Natural killer cell (primary cell): ENCODE measurements around the gene PXDN. TPM values are rescaled to one million over a fixed set of nuclear protein-coding genes. Genes with fewer than 3 reads are reported as not detected.

Experiments
- ATAC-seq, 3 donors: fragments of 150-1000 bp in 2 of 3; fragments of 200-7000 bp in 1 of 3; cut with Tn5 transposase; 1 replicate in 1 of 3; 2 replicates in 2 of 3; pipeline ENCODE4 v1.10.0; 2021; ENCODE audit warnings: mild to moderate bottlenecking in 2 of 3, moderate library complexity in 2 of 3
- DNase-seq, 2 donors: peaks; one replicate each; pipeline versions ENCODE4 v3.0.0 to v3.0.0-alpha.2; 2013 to 2021; ENCODE audit warnings: mixed read lengths in 1 of 2
- H3K27ac ChIP-seq: one replicate; pipeline ENCODE4 v1.5.1; 2013; ENCODE audit warnings: mild to moderate bottlenecking, low read length
- H3K27me3 ChIP-seq: one replicate; pipeline ENCODE4 v1.6.1; 2013; ENCODE audit warnings: low read length; ENCODE audit not compliant: control insufficient read depth, insufficient read depth
- H3K36me3 ChIP-seq: one replicate; pipeline ENCODE4 v1.6.1; 2013; ENCODE audit warnings: low read length; ENCODE audit not compliant: control insufficient read depth, insufficient read depth
- H3K4me1 ChIP-seq: one replicate; pipeline ENCODE4 v1.6.1; 2013; ENCODE audit warnings: low read length; ENCODE audit not compliant: control insufficient read depth, insufficient read depth
- H3K4me3 ChIP-seq: one replicate; pipeline ENCODE4 v1.5.1; 2013; ENCODE audit warnings: low read length
- H3K9me3 ChIP-seq: one replicate; pipeline ENCODE4 v1.6.1; 2013; ENCODE audit warnings: low read length; ENCODE audit not compliant: control insufficient read depth, insufficient read depth
- H3K27ac Mint-ChIP-seq, 2 donors: one replicate each; pipeline ENCODE4 v1.8.0; 2022; ENCODE audit warnings: mild to moderate bottlenecking in 2 of 2, mixed read lengths in 2 of 2, moderate library complexity in 1 of 2
- H3K27me3 Mint-ChIP-seq, 2 donors: one replicate each; pipeline ENCODE4 v1.8.0; 2022; ENCODE audit warnings: low read depth in 2 of 2, mixed read lengths in 2 of 2
- H3K36me3 Mint-ChIP-seq: one replicate; pipeline ENCODE4 v1.8.0; 2022; ENCODE audit warnings: mixed read lengths
- H3K4me1 Mint-ChIP-seq, 2 donors: one replicate each; pipeline ENCODE4 v1.8.0; 2022; ENCODE audit warnings: mixed read lengths in 2 of 2
- H3K4me3 Mint-ChIP-seq: one replicate; pipeline ENCODE4 v1.8.0; 2022; ENCODE audit warnings: mild to moderate bottlenecking, moderate library complexity, mixed read lengths
- H3K9me3 Mint-ChIP-seq, 2 donors: one replicate each; pipeline ENCODE4 v1.8.0; 2022; ENCODE audit warnings: mixed read lengths in 2 of 2
- WGBS: methylation state at CpG from one replicate; pipeline ENCODE4 v1.1.7; 2013; ENCODE audit warnings: missing lambda C conversion rate; ENCODE audit not compliant: insufficient coverage; 5-methylcytosine and 5-hydroxymethylcytosine counted together
- intact Hi-C: fragments of 100-400 bp; cut with micrococcal nuclease; formaldehyde crosslinking; loops from one replicate; pipeline ENCODE4 v1.14.2; 2022
- total RNA-seq, 4 donors: library from RNA; stranded (reverse); fragments of 120-200 nt in 1 of 4; gene quantifications; one replicate each; pipeline versions ENCODE4 v1.2.3 to v1.2.4, GENCODE V29; 2013 to 2022
- TF ChIP-seq, protein P1 (sequence below): fragments of 200-600 bp; IDR thresholded peaks from one replicate; pipeline ENCODE4 v1.8.0; 2022; ENCODE audit warnings: antibody characterized with exemption

The PXDN gene
- total RNA-seq, 3 donors from 2014 or later (not counting 1 experiment from before 2014, with no cell fraction given) = 2.1 to 3.7 (median 2.5) TPM

DNA sequence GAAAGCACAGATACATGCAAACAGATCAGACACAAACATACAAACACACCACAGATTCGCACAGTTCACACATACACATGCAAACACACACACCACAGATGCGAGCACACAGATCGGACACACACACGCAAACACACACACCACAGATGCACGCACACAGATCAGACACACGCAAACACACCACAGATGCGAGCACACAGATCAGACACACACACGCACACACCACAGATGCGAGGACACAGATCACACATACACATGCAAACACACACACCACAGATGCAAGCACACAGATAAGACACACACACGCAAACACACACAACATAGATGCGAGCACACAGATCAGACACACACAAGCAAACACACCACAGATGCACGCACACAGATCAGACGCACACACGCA, 149.0 kb downstream of the PXDN start:
- H3K9me3 ChIP-seq = no peaks in the 10 kb centered on the region
- Mint-ChIP-seq H3K27me3 (peaks cover 11 to 12% of the 10 kb centered on the region in 2 donors), H3K4me3 (no peak overlapping the region), H3K4me1 (no peaks in the 10 kb centered on the region), H3K27ac (no peak overlapping the region), H3K9me3 (no peaks in the 10 kb centered on the region), H3K36me3 (no peaks in the 10 kb centered on the region)
- no peak overlapping the region for H3K27ac ChIP-seq
- no peaks in the 10 kb centered on the region for H3K36me3 ChIP-seq
- intact Hi-C loops = no loop called here
- H3K4me3 ChIP-seq = no peak overlapping the region
- ATAC-seq (no peak), DNase-seq (no peak)
- no peaks in the 10 kb centered on the region for H3K4me1 ChIP-seq
- WGBS = 96% methylated on average over 14 of the region's 14 CpGs
- H3K27me3 ChIP-seq = no peaks in the 10 kb centered on the region
- TF ChIP-seq, protein P1, sequence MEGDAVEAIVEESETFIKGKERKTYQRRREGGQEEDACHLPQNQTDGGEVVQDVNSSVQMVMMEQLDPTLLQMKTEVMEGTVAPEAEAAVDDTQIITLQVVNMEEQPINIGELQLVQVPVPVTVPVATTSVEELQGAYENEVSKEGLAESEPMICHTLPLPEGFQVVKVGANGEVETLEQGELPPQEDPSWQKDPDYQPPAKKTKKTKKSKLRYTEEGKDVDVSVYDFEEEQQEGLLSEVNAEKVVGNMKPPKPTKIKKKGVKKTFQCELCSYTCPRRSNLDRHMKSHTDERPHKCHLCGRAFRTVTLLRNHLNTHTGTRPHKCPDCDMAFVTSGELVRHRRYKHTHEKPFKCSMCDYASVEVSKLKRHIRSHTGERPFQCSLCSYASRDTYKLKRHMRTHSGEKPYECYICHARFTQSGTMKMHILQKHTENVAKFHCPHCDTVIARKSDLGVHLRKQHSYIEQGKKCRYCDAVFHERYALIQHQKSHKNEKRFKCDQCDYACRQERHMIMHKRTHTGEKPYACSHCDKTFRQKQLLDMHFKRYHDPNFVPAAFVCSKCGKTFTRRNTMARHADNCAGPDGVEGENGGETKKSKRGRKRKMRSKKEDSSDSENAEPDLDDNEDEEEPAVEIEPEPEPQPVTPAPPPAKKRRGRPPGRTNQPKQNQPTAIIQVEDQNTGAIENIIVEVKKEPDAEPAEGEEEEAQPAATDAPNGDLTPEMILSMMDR = no peak

DNA sequence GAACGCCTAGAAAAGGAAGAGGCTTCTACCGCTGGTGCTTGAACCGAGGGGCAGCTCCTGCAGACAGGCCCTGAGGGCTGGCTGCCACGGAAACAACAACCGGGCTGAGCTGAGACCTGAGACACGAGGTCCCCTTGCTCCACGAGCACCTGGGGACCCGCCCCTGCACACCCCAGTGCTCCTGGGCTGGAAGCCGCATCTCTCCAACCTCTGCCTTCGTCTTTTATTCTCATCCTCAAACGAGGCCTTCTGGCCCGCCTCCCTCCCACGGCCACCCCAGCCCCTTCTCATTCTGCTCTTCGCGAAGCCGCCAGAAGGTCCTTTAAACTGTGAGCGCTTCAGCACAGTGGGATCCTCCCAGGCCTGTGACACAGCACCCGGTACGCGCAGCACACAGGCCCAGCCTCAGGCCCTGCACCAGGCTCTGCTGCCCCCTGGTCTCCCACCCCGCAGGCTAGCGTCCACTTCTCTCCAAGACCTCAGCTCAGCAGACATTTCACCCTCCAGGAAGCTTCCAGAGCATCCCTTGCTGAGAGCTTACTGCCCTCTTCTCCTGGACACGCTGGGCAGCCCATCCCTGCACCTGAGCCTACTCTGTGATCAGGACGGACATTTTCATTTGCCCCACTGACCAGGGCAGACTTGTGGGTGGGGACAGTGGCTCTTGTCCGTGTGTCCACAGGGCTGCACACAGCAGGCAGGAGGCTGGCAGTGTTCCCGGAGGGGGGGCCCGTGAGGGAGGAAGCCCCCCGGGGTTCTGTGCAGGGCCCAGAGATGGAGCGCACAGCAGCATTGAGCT, 149.7 kb downstream of the PXDN start:
- Histone ChIP-seq H3K36me3 (no peaks in the 10 kb centered on the region), H3K27ac (no peak overlapping the region), H3K9me3 (no peaks in the 10 kb centered on the region), H3K4me3 (no peak overlapping the region), H3K27me3 (no peaks in the 10 kb centered on the region), H3K4me1 (no peaks in the 10 kb centered on the region)
- Mint-ChIP-seq H3K9me3 (no peaks in the 10 kb centered on the region), H3K27me3 (peaks cover 14 to 18% of the 10 kb centered on the region in 2 donors), H3K4me3 (no peak overlapping the region), H3K36me3 (no peaks in the 10 kb centered on the region), H3K27ac (no peak overlapping the region), H3K4me1 (no peaks in the 10 kb centered on the region)
- 86% methylated on average over 29 of the region's 29 CpGs for WGBS
- TF ChIP-seq, protein P1 = no peak
- intact Hi-C loops = no loop called here
- no peak for ATAC-seq
- no peak for DNase-seq

DNA sequence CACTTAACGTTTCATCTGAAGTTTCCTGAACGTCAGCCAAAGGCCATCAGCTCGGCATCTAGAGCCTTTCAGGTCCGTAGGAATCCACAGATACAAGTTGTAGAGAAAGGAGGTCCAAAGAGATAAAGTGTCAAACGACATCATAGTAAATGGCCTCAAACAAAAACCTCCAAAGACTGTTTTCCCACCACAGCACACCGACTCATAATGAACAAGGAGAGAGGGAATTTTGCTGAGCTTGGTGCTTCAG, 150.3 kb downstream of the PXDN start:
- TF ChIP-seq, protein P1 = no peak
- Histone ChIP-seq H3K27ac (no peak overlapping the region), H3K4me3 (no peak overlapping the region), H3K36me3 (no peaks in the 10 kb centered on the region), H3K4me1 (no peaks in the 10 kb centered on the region), H3K9me3 (no peaks in the 10 kb centered on the region), H3K27me3 (no peaks in the 10 kb centered on the region)
- intact Hi-C loops = no loop called here
- Mint-ChIP-seq H3K4me1 (no peaks in the 10 kb centered on the region), H3K27me3 (peaks cover 14 to 18% of the 10 kb centered on the region in 2 donors), H3K27ac (no peak overlapping the region), H3K9me3 (no peaks in the 10 kb centered on the region), H3K36me3 (no peaks in the 10 kb centered on the region), H3K4me3 (no peak overlapping the region)
- DNase-seq (no peak), ATAC-seq (no peak)
- WGBS = 66% methylated on average over 4 of the region's 6 CpGs
